WTC11 (cell line): Measurements from ENCODE around the gene SPATA32. TPM values are rescaled to one million over a fixed set of nuclear protein-coding genes. Genes with fewer than 3 reads are reported as not detected.

Experiments used
- ATAC-seq: fragments of 200-7000 bp; cut with Tn5 transposase; 2 replicates; pipeline ENCODE4 v1.10.0; 2021; ENCODE audit warnings: mild to moderate bottlenecking, moderate library complexity
- CTCF ChIA-PET: fragments of 300-600 bp; sonication (Branson Sonifier 250); formaldehyde crosslinking; loops from one replicate; lab custom pipeline; 2021; ENCODE audit warnings: antibody characterized with exemption; lab: Charles Lee
- POLR2A ChIA-PET: fragments of 350-600 bp; sonication (Branson Sonifier 250); formaldehyde crosslinking; loops from one replicate; lab custom pipeline; 2021; ENCODE audit warnings: antibody characterized with exemption; lab: Charles Lee
- DNase-seq: peaks from one replicate; pipeline ENCODE4 v3.0.0; 2021; ENCODE audit warnings: low spot score
- H3K27ac Mint-ChIP-seq: 2 replicates; pipeline ENCODE4 v1.8.0; 2021; ENCODE audit warnings: mixed read lengths
- H3K27me3 Mint-ChIP-seq: 2 replicates; pipeline ENCODE4 v1.8.0; 2021; ENCODE audit warnings: low read depth, mild to moderate bottlenecking, moderate library complexity, mixed read lengths
- H3K36me3 Mint-ChIP-seq: 2 replicates; pipeline ENCODE4 v1.8.0; 2021; ENCODE audit warnings: mixed read lengths
- H3K4me1 Mint-ChIP-seq: 2 replicates; pipeline ENCODE4 v1.8.0; 2022; ENCODE audit warnings: mixed read lengths
- H3K4me3 Mint-ChIP-seq: 2 replicates; pipeline ENCODE4 v1.8.0; 2021; ENCODE audit warnings: mild to moderate bottlenecking, moderate library complexity, mixed read lengths
- H3K9me3 Mint-ChIP-seq: 2 replicates; pipeline ENCODE4 v1.8.0; 2021; ENCODE audit warnings: mixed read lengths
- ATF6 ChIP-seq: sonication (generic); formaldehyde crosslinking; IDR thresholded peaks from 2 replicates; pipeline ENCODE4 v1.8.1; 2023; ENCODE audit warnings: mild to moderate bottlenecking, missing genetic modification reagents
- CBFB ChIP-seq: sonication (generic); formaldehyde crosslinking; IDR thresholded peaks from 2 replicates; pipeline ENCODE4 v1.8.1; 2022; ENCODE audit warnings: mild to moderate bottlenecking, low read depth, missing genetic modification reagents
- CREM ChIP-seq: sonication (generic); formaldehyde crosslinking; IDR thresholded peaks from 2 replicates; pipeline ENCODE4 v1.8.1; 2022; ENCODE audit warnings: mild to moderate bottlenecking, missing genetic modification reagents, moderate library complexity
- E2F1 ChIP-seq: sonication (generic); formaldehyde crosslinking; IDR thresholded peaks from 2 replicates; pipeline ENCODE4 v1.8.0; 2022; ENCODE audit warnings: mild to moderate bottlenecking, missing genetic modification reagents
- E2F4 ChIP-seq: sonication (generic); formaldehyde crosslinking; IDR thresholded peaks from 2 replicates; pipeline ENCODE4 v1.8.1; 2022; ENCODE audit warnings: low read depth, mild to moderate bottlenecking, moderate library complexity, missing genetic modification reagents, borderline replicate concordance
- FOXK1 ChIP-seq: sonication (generic); formaldehyde crosslinking; IDR thresholded peaks from 2 replicates; pipeline ENCODE4 v1.8.0; 2022; ENCODE audit warnings: mild to moderate bottlenecking, moderate library complexity, missing genetic modification reagents
- IRF2 ChIP-seq: sonication (generic); formaldehyde crosslinking; IDR thresholded peaks from 2 replicates; pipeline ENCODE4 v1.8.0; 2022; ENCODE audit warnings: low read depth, missing genetic modification reagents, borderline replicate concordance
- MAX ChIP-seq: sonication (generic); formaldehyde crosslinking; IDR thresholded peaks from 2 replicates; pipeline ENCODE4 v1.8.0; 2022; ENCODE audit warnings: mild to moderate bottlenecking, missing genetic modification reagents
- PRRX2 ChIP-seq: fragments of 250-450 bp; sonication (Bioruptor Pico); IDR thresholded peaks from 2 replicates; pipeline ENCODE4 v1.8.0; 2021; ENCODE audit warnings: mild to moderate bottlenecking
- SMAD4 ChIP-seq: sonication (generic); formaldehyde crosslinking; IDR thresholded peaks from 2 replicates; pipeline ENCODE4 v1.8.0; 2022; ENCODE audit warnings: mild to moderate bottlenecking, missing genetic modification reagents
- TCF7 ChIP-seq: sonication (generic); formaldehyde crosslinking; IDR thresholded peaks from 2 replicates; pipeline ENCODE4 v1.8.0; 2022; ENCODE audit warnings: mild to moderate bottlenecking, low read depth, missing genetic modification reagents, moderate library complexity
- ZNF138 ChIP-seq: sonication (generic); formaldehyde crosslinking; conservative IDR thresholded peaks from 2 replicates; pipeline ENCODE4 v1.8.1; 2022; ENCODE audit warnings: mild to moderate bottlenecking, moderate library complexity, missing genetic modification reagents
- ZNF281 ChIP-seq: sonication (generic); formaldehyde crosslinking; IDR thresholded peaks from 2 replicates; pipeline ENCODE4 v1.8.0; 2023; ENCODE audit warnings: mild to moderate bottlenecking, missing genetic modification reagents
- ZNF416 ChIP-seq: fragments of 250-450 bp; sonication (Bioruptor Pico); IDR thresholded peaks from 2 replicates; pipeline ENCODE4 v1.9.0; 2021; ENCODE audit warnings: mild to moderate bottlenecking, inconsistent platforms
- ZNF423 ChIP-seq: fragments of 250-450 bp; sonication (Bioruptor Pico); IDR thresholded peaks from 2 replicates; pipeline ENCODE4 v2.1.2; 2022; ENCODE audit warnings: mild to moderate bottlenecking, moderate library complexity
- ZNF532 ChIP-seq: fragments of 250-450 bp; sonication (Bioruptor Pico); IDR thresholded peaks from 2 replicates; pipeline ENCODE4 v1.9.0; 2021; ENCODE audit warnings: mild to moderate bottlenecking, borderline replicate concordance
- total RNA-seq: library from RNA; stranded (reverse); gene quantifications from 3 replicates; pipeline ENCODE4 v1.2.3, GENCODE V29; 2021

The SPATA32 gene
- total RNA-seq, 1 experiment from 2014 or later: 0.15 TPM

GRCh38 chr17:45230410-45230786, 31.5 kb downstream of the SPATA32 start:
- no peak for DNase-seq
- no peak overlapping the region for H3K4me3 Mint-ChIP-seq
- H3K9me3 Mint-ChIP-seq: no peaks in the 10 kb centered on the region
- peaks cover 20% of the 10 kb centered on the region for H3K4me1 Mint-ChIP-seq
- TF ChIP-seq IRF2 (no peak), ZNF281 (no peak), MAX (no peak)
- CTCF ChIA-PET: interaction anchor here (0.6 to 9.8 kb wide), 15 partner anchors 8 to 195 kb away, joined by 3 to 179 read pairs (median 9); partner anchors contain the start of genes ACBD4, FMNL1, HEXIM1 and MAP3K14
- no peaks in the 10 kb centered on the region for H3K36me3 Mint-ChIP-seq
- peaks cover 25% of the 10 kb centered on the region for H3K27me3 Mint-ChIP-seq
- ATAC-seq: no peak
- no peak overlapping the region for H3K27ac Mint-ChIP-seq
- POLR2A ChIA-PET: no interaction called here

- H3K4me3 Mint-ChIP-seq: no peak overlapping the region
- ATAC-seq: no peak
- no peak overlapping the region for H3K27ac Mint-ChIP-seq
- H3K4me1 Mint-ChIP-seq: peaks cover 20% of the 10 kb centered on the region
- DNase-seq: no peak
- ChIA-PET CTCF (interaction anchor here (0.6 to 9.8 kb wide), 15 partner anchors 8 to 196 kb away, joined by 3 to 179 read pairs (median 11); partner anchors contain the start of genes ACBD4, FMNL1 and MAP3K14), POLR2A (interaction anchor here (1.2 kb wide), 1 partner anchor 18 kb away, joined by 4 read pairs; no protein-coding TSS in a partner anchor)
- H3K9me3 Mint-ChIP-seq: no peaks in the 10 kb centered on the region
- no peaks in the 10 kb centered on the region for H3K36me3 Mint-ChIP-seq
- no peak for TF ChIP-seq ZNF416 (CRISPR knock-in tag)
- no peak for TF ChIP-seq ZNF532 (CRISPR knock-in tag)
- no peak for TF ChIP-seq ZNF138 (CRISPR knock-in tag)
- TF ChIP-seq FOXK1 (CRISPR knock-in tag): no peak
- no peak for TF ChIP-seq CREM
- TF ChIP-seq ZNF423: no peak
- TF ChIP-seq ATF6 (CRISPR knock-in tag): no peak
- no peak for TF ChIP-seq E2F1
- TF ChIP-seq SMAD4: no peak
- no peak for TF ChIP-seq CBFB (CRISPR knock-in tag)
- TF ChIP-seq PRRX2 (CRISPR knock-in tag): no peak
- no peak for TF ChIP-seq E2F4 (CRISPR knock-in tag)
- no peak for TF ChIP-seq TCF7 (CRISPR knock-in tag)
- peaks cover 22% of the 10 kb centered on the region for H3K27me3 Mint-ChIP-seq
Measured at GRCh38 chr17:45229681-45230409, 32.0 kb downstream of the SPATA32 start.
